SIG-M5 treated with dmso at 0.1 percent for 504 hours (cell line): ENCODE measurements around the gene ZNF33B.
"Not testable (repeated sequence)": the region's sequence is repeated elsewhere in the genome, so short reads cannot be mapped to it uniquely, and the experiment has no call there.

Experiments
- DNase-seq: peaks from one replicate; lab custom pipeline; 2025; ENCODE audit not compliant: unreplicated experiment; lab: John Stamatoyannopoulos, UW

The ZNF33B gene

GRCh38 chr10:42638055-42638820 is at the start of gene ZNF33B:
Gene ZNF33B, minus strand, starts transcription at chr10:42638570. Its CDS starts 1,642 bp downstream, at chr10:42636928.
- DNase-seq: peak; percentile 91

GRCh38 chr10:42684517-42684916 is 46.1 kb upstream of the ZNF33B start:
- no peak for DNase-seq

DNA sequence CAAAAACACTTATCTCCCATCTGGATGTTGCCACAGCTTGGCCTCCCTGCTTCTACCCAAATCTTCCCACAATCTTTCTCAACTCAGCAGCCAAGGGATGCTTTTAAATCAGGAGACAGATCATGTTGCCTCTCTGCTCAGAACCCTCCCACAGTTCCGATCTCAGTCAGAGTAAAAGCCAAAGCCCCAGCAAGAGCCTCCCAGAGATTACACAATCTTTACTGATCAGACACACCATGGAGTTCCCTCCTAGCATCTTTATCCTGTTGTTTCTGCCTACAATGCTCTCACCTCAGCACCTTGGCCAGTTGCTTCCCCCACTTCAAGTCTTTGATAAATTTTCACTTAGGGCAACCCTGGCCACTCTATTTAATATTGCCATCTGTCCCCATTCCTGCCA is 41.9 kb upstream of the ZNF33B start:
- no peak for DNase-seq

DNA sequence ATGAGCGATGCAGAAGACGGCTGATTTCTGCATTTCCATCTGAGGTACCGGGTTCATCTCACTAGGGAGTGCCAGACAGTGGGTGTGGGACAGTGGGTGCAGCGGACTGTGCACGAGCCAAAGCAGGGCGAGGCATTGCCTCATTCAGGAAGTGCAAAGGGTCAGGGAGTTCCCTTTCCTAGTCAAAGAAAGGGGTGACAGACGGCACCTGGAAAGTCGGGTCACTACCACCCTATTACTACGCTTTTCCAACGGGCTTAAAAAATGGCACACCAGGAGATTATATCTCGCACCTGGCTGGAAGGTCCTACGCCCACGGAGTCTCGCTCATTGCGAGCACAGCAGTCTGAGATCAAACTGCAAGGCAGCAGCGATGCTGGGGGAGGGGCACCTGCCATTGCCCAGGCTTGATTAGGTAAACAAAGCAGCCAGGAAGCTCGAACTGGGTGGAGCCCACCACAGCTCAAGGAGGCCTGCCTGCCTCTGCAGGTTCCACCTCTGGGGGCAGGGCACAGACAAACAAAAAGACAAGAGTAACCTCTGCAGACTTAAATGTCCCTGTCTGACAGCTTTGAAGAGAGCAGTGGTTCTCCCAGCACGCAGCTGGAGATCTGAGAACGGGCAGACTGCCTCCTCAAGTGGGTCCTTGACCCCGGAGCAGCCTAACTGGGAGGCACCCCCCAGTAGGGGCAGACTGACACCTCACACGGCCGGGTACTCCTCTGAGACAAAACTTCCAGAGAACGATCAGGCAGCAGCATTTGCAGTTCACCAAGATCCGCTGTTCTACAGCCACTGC is 27.0 kb upstream of the ZNF33B start:
- not testable (repeated sequence) for DNase-seq

DNA sequence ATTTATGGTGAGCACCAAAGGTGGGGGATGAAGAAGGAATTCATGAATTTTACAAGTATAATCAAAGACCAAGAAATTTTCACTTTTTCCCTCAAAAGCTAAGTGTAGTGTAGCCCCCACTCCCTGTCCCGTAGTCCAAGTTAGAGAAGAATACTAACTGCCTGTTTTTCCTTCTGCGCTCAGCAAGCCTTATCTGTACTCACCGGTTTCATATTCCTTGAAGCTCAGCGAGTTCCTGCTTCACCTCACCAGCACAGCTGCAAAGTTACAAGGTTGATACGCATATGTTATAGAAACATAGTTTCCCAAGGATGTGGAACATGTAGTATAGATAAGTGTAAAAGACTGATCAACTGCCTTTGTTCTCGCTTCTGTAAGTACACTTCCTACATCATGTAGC is 16.0 kb upstream of the ZNF33B start:
- no peak for DNase-seq

GRCh38 chr10:42652858-42653257 is 14.5 kb upstream of the ZNF33B start:
- DNase-seq: no peak

DNA sequence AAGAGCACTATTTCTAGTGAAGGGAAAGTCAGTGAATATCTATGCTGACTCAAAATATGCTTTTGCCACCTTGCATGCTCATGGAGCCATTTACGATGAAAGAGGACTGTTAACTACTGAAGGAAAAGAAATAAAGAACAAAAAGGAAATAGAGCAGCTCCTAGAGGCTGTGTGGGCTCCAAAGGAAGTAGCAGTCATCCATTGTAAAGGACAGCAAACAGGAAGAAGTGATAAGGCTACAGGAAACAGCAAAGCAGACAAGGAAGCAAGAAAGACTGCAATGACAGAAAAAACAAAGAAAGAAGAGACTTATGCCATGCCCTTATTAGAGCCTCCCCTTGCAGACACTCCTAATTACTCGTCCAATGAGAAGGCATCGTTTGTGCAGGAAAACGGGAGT is 12.0 kb upstream of the ZNF33B start:
- DNase-seq: no peak

- DNase-seq: no peak
Measured at GRCh38 chr10:42648512-42648911, 10.1 kb upstream of the ZNF33B start.

DNA sequence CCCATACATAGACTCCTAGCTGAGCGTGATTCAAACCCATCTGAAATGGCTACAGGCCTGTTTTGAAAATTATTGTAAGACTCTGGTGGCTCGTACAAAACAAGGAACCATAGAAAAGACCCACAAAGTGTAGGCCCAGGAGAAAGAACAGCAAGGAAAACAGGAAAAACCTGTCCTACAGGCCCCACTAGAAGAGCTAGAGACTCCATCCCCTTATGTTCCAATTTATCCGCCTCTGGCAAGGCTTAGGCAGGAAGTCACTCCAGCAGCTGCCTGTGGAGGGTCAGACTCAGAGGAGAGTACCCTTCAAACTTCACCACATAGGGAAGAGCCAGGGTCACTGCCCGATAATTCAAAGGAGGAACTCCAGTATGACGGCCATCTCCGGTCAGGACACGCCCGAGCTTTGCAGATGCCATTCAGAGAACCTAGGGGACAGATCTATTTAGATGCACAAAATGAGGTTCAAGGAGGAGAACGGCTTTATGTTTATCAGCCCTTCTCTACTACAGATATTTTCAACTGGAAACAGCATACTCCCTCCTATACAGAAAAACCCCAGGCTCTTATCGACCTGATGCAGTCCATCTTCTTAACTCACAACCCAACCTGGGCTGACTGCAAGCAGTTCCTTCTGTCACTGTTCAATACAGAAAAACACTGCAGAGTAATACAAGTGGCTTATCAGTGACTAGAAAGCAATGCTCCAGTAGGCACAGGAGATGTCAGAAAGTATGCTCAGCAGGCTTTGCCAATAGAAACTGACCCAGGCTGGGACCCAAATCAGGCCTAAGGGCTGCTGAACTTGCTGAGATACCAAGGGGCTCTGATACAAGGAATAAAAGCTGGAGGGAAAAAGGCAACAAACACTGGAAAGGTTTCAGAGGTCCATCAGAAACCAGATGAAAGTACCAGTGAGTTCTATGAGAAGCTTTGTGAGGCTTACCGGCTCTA is 8.6 kb upstream of the ZNF33B start:
- no peak for DNase-seq

GRCh38 chr10:42646214-42646613 is 7.8 kb upstream of the ZNF33B start:
- DNase-seq: no peak

- DNase-seq: no peak
Measured at GRCh38 chr10:42645516-42645915, 7.1 kb upstream of the ZNF33B start.

GRCh38 chr10:42645103-42645502 is 6.7 kb upstream of the ZNF33B start:
- no peak for DNase-seq

DNA sequence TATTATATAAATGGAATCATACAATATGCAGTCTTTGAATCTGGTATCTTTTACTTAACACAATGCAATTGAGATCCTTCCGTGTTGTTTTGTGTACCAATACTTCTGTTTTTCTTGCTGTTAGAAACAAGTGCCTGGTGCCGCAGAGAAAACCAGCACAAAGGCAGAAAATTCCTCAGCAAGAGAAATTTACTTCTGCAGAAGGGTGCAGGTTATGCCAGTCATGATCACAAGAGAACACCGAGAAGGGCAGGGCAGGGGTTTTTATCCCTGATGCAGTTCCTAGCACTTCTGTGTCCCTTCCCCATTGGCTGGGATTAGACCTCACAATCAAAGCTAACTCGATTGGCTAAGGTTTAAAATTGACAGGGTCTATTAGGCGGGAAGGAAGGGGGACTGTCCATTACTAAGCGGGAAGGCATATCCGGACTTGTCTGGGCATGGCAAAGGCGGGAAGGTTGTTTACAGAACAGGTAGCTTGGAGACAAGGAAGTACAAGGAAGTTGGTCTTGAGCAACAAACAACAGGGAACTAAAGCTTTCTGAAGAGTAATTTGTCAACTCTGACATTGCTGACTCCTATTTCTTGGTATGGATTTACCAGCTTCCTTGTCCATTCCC is 2.4 kb upstream of the ZNF33B start:
- DNase-seq: no peak

GRCh38 chr10:42638821-42639270 is 476 bp upstream of the ZNF33B start:
- DNase-seq: no peak

DNA sequence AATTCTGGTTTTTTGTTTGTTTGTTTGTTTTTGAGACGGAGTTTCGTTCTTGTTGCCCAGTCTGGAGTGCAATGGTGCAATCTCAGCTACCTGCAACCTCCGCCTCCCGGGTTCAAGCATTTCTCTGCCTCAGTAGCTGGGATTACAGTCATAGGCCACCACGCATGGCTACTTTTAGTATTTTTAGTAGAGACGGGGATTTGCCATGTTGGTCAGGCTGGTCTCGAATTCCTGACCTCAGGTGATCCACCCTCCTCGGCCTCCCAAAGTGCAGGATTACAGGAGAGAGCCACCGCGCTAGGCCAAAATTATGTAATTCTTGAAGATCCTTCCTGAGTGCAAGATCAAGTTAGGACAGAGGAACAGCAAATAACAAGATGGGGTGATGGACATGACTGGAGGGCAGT is 719 bp downstream of the ZNF33B start:
- DNase-seq: no peak

- DNase-seq: no peak
Measured at GRCh38 chr10:42637142-42637541, 1.2 kb downstream of the ZNF33B start.

DNA sequence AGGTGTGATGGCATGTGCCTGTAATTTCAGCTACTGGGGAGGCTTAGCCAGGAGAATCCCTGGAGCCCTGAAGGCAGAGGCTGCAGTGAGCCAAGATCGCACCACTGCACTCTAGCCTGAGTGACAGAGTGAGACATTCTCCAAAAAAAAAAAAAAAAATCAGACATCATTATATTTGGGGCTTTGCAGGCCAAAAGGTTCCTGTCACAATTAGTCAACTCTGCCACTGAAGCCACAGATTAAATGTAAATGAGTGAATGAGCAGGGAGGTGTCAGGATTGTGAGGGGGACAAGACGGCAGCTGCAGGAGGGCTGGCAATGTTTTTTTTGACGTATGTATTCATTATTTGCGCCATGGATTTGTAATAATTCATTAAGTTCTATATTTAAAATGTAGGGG is 3.3 kb downstream of the ZNF33B start:
- DNase-seq: no peak

DNA sequence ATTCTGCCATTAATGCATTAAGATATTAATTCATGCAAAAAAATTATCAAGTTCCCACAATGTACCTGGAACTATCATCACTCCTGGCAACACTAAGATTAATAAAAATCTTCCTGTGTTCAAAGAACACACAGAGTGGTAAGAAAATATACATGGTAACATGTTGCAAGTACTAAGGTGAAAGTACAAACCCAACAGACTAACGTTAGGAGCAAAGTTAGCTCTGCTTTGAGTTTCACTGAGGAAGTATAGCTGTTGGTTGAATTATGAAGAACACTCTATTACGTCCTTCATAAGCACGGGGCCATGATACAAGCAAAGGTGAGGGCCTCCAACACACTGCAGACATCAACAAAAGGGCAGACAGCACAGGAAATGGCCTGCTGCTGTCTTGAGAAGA is 5.8 kb downstream of the ZNF33B start:
- DNase-seq: no peak

DNA sequence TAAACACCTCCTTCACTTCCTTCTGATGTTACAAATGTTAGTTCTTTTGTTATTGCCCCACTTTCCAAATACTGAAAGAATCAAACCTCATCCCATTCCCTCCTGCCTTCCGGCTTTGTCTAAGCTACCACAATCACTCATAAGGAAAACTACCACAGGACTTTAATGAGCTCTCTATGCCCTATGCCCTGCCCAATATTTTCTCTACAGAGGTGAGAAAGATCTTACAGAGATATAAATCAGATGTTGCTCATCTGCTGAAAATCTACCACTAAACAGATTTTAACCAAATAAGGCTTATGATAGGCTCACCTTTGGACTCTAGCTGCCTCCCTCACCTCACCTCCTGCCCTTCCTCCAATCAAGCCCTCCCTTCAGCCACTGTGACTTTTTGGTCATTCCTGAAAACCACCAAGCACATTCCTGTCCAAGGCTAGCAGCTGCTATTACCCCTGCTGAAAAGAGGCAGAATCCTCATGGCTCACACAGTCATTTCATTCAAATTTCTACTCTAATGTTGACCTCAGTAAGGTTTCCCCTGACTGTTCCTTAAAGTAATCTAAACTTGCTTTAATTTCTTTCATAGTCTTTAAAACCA is 7.7 kb downstream of the ZNF33B start:
- DNase-seq: no peak

- no peak for DNase-seq
Measured at GRCh38 chr10:42623929-42624328, 14.4 kb downstream of the ZNF33B start.
